ENCODE data around the gene DOCK3. TPM values are rescaled to one million over a fixed set of nuclear protein-coding genes. Genes with fewer than 3 reads are reported as not detected.

The DOCK3 gene
- total and polyA plus RNA-seq, 2 donors (not counting 3 experiments of a cell fraction or from before 2014, with no cell fraction given): 0.08 to 0.13 TPM

DNA sequence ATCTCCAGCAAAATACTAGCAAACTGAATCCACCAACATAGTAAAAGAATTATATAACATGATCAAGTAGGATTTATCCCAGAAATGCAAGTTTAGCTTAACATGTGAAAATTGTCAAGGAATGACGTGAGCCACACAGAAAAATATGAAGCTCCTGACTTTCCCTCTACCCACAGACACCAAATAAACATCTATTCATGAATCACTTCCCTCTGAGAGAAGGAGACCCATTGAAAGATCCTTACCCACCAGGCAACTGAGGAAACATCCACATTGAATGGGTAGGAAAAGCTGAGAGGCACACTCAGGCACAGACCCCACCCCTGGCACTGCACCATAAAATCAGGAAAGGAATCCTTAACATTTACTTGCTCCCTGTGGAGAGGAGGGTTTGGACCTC is 608.2 kb downstream of the DOCK3 start:
- H3K79me2 ChIP-seq (ENCODE audit: control insufficient read depth, insufficient read depth, low read length): no peaks in the 10 kb centered on the region
- no peak overlapping the region for H3K9ac ChIP-seq (replicated peaks; ENCODE audit: extremely low read depth, insufficient read depth, low read length)
- H3K9me3 ChIP-seq (replicated peaks; ENCODE audit: control insufficient read depth, insufficient read depth, low read length): no peaks in the 10 kb centered on the region
- no peaks in the 10 kb centered on the region for H3K9me1 ChIP-seq (replicated peaks; ENCODE audit: control insufficient read depth, extremely low read depth, insufficient read depth, low read length)
- CTCF ChIA-PET: no interaction called here
- intact Hi-C loops (cut with micrococcal nuclease): no loop called here
- BruUV-seq (replicated peaks): no TSS peak
- H3K4me2 ChIP-seq (ENCODE audit: insufficient read depth, low read length): no peak overlapping the region
- dilution Hi-C loops (cut with MboI; ENCODE audit: extremely low pct_ligation_motif_present, low sequenced_read_pairs): no loop called here
- DNase-seq (ENCODE audit: low read depth, low spot score): no peak
- no peak for FAIRE-seq
- no peaks in the 10 kb centered on the region for H4K20me1 ChIP-seq (replicated peaks; ENCODE audit: control insufficient read depth, extremely low read depth, insufficient read depth, low read length)
- no peak overlapping the region for H3K27ac ChIP-seq (ENCODE audit: insufficient read depth, low read depth, low read length)
- no peak for TF ChIP-seq EZH2 (IDR thresholded peaks at IDR 0.05; ENCODE audit: borderline replicate concordance, low read depth, low read length, severe bottlenecking)
- no peak for TF ChIP-seq POLR2A (IDR thresholded peaks at IDR 0.05; ENCODE audit: low read depth, low read length)
- TF ChIP-seq POLR2AphosphoS5 (IDR thresholded peaks at IDR 0.05; ENCODE audit: insufficient read depth, low read depth, low read length): no peak
- no peak for TF ChIP-seq MAX (IDR thresholded peaks at IDR 0.05; ENCODE audit: insufficient read depth, insufficient read length)
- TF ChIP-seq CTCF (IDR thresholded peaks at IDR 0.05; ENCODE audit: extremely low read depth in 1 of 2, insufficient read depth in 1 of 2, low read depth in 1 of 2, low read length in 2 of 2): no peak
- TF ChIP-seq GATA2 (IDR thresholded peaks at IDR 0.05; ENCODE audit: insufficient read depth, insufficient read length, low read depth, low read length): no peak
- no peak for TF ChIP-seq FOS (IDR thresholded peaks at IDR 0.05; ENCODE audit: borderline replicate concordance, insufficient read depth, low read length)
- no peaks in the 10 kb centered on the region for H3K4me1 ChIP-seq (ENCODE audit: control insufficient read depth, extremely low read depth, insufficient read depth, low read length)
- H3K27me3 ChIP-seq (ENCODE audit: control insufficient read depth in 2 of 2, insufficient read depth in 2 of 2, low read length in 2 of 2): no peaks in the 10 kb centered on the region
- no peak overlapping the region for H2AFZ ChIP-seq (ENCODE audit: low read depth, low read length)
- H3K4me3 ChIP-seq (replicated peaks in 1 of 3; ENCODE audit: insufficient read depth in 1 of 3, low read depth in 1 of 3, low read length in 3 of 3): no peak overlapping the region
- POLR2A ChIA-PET: no interaction called here
- no peaks in the 10 kb centered on the region for H3K36me3 ChIP-seq (ENCODE audit: control insufficient read depth in 2 of 2, extremely low read depth in 1 of 2, insufficient read depth in 2 of 2, low read length in 2 of 2)

Measured in endothelial cell of umbilical vein (primary cell).